ENCODE measurements around the gene UBE2N.
A peak's percentile ranks its signal among the peaks of the same experiment; 100 is the strongest.
"Not testable (repeated sequence)": the region's sequence is repeated elsewhere in the genome, so short reads cannot be mapped to it uniquely, and the experiment has no call there.

UBE2N gene

DNA sequence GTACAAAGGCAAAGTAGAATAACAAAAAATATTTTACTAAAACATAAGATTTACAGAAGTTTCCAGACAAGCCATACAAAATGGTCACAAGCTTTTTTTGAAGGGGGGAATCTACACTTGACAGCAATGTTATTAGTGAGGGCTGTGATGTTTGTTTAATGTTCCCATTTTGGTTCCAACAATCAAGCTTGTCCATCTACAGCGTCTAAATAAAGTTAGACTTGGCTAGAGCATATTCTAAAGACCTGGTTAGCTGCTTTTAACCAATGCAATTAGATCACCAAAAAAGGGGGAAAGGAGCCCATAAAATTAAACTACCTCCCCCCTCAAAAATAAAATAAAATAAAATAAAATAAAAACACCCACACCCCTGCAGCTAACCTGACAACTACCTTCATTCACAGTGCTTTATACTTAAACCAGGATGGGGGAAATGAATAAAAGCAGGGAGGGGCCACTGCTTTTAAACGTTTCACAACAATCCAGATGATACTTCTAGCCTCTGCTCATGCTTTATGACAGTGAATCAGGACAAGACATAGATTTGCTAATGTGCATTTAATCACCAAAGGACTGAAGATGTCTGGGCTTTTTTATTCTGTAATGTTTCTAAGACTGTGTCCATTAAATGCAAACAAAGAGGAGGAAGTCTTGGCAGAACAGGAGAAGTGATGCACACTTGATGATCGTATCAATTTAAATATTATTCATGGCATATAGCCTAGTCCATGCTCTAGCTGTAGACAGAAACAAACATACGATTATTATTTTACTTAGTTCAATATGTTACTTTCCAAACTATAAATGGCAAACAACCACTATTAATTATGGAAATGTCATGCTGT, 32.2 kb downstream of the UBE2N start:
- not testable (repeated sequence) for DNase-seq

DNA sequence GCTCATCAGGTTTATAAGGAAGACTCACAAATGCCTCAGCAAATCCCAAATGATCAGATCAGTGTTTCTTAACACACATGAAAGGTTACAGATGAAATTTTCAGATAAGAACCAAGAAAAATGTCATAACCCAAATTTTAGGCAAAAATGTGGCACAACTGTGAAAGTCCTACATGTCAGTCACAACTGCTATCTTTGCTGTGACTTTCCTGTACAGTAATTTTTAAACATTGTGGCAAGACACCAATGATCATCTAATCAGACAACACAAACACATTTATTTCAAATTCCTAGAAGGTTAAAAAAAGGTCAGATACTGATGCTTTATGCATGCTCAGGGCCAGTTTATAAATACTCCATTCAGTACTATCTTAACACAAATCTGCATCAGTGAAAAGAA, 32.9 kb downstream of the UBE2N start:
- no peak for DNase-seq

DNA sequence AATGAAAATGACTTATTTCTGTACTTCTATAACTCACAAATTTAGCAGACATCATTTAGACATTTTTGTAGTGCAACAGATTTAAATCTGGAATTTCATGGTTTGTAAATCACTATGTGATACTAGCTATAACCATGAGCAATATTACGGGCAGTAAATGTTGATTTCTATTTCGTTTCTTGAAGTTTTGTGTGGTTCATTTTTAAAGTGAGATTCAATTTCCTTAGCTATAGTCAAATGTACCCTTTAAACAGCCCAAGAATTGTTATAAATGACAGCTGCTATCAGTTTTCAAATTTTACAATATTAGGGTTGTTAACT, 33.8 kb downstream of the UBE2N start:
- DNase-seq, result no peak

DNA sequence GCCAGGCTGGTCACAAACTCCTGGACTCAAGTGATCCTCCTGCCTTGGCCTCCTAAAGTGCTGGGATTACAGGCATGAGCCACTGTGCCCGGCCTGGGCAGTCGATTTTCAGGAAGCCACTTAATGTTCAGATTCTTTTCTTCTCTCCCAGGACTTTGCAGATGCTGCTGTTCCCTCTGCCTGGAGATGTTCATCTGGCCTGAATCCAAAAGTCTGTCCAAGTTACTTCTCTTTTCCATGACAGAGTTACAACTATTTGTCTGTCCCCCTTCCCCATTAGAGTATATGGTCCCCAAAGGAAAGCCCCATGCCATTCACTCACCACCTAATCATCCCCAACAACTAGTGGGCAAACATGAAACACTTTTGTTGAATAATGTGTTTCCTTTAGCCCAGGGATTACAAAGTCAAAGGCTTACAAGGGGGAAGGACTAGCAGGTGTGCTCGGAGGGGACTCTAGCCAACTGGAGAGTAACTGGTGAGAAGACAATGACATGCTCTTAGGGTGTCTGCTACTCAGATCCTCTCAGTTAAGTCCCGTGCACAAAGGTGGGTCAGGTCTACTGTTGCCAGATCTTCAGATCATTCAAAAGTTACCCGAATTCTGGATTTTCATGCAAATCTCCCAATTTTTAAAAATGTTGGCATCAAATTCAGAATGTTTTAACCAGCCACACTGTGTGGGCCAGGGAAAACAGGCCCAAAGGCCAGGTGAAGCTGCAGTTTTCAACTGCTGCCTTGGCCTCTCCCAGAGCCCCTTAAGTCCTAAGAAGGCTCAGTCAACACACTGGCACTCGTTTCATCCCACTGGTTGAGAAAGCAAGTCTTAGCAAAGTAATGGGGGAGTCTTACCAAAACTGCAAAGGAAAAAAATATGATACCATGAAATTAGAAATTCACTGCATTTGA, 34.4 kb downstream of the UBE2N start:
- no peak for DNase-seq

DNA sequence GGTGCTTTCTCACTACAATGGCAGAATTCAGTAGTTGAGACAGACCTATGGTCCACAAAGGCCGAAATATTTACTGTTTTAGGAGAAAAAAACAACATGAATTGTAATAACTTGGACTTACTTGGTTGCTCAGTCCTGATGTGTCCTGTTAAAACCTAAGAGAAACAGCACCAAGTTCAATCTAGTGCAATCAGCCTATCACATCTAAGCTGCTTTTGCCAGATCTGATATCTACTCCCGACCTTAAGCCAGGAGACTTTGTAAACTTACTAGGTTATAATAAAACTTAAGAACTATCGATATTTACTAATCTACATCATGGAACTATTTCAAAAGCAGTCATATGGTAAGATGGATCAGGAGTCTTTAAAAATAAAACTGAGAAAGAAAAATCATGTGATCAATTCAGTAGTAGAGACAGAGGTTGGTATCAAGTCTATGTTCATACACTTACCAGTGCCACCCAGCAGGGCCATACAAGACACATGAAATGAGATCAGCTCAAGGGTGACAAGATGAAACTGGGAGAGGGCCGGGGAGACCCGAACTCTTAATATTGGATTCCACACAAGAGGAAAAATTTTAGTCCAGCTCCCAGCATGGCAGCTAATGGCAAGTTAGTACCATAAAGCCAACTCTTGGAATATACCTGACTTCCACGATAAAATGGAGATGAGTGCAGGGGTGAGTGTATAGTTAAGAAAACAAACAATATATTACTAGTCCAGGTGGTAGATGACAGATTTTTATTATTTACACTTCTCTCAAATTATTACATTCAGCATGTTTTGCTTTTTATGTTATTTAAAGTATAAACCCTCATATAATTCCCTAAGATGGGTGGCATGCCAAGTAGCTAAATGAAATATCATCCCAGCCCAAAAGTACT, 36.5 kb downstream of the UBE2N start:
- no peak for DNase-seq

DNA sequence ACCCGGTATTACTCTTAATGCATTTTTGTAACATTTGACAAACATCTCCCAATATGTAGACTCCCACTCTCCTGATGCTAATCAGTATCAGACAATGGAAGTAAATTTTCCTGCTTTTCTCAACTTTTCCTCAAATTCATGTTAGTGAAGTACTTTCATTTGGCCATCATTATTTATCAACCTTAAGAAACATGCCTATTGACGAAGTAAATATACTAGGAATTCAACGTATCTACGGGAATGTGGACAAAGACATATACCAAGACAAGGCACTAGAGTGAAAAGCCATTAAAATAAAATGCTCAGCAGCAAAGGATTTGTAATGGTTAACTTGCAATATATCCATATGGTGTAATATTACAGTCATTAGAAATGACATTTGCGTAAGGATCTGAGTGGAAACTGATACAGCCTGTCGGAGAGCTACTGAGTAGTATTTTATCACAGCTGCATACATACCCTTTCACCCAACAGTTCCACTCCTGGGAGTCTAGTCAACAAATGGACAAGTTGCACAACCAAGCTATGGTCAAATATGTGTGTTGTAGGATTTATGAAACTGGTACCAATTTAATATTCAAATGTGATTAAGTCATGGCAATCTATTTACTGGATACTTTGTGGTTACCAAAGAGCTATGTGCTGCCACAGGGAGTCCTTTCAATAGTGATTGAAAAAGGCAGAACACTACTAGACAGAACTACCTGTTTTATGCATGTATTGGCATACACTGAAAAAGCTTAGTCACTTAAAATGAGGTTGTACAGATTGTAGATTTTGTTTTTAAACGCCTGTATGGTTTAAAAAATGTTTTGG, 37.6 kb downstream of the UBE2N start:
- no peak for DNase-seq

DNA sequence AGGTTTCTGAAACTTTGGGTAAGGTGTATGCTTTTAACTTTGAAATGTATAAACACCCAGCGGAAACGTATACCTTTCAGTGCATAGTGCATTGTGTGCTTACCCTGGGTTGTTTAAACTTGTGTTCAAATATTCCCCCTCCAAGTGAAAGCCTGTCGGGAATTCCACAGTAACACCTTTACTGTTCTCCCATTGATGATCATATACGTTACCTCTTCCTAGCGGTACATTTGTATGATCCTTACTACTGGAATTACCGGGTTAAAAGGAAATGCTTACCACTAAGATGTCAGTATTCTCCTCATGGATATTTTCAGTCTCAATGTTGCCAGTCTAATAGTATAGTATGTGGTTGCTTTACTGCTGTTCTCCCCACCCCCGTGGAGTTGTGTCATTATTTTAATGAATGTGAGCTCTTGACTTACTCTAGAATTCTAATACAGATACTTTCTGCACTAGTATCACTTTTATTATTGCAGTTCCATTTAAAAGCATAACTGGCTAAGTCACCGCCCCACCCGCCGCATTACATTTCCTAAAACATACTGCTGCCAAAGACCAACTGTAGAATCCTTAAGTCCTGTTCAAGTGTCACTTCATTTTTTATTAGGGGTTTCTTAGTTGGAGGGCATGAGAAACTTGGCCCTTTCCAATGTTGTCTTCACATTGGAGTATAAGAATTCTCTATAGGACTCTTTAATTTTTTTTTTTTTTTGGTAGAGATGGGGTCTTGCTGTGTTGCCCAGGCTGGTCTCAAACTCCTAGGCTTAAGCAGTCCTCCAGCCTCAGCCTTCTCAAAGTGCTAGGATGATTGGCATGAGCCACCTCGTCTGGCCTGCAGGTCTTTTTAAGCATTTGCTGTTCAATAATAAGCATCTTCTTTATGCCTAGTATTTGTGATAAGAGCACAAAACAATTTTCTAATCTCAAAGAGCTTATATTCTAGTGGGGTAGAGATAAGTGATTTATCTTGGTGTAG, 39.1 kb downstream of the UBE2N start:
- DNase-seq, result no peak

DNA sequence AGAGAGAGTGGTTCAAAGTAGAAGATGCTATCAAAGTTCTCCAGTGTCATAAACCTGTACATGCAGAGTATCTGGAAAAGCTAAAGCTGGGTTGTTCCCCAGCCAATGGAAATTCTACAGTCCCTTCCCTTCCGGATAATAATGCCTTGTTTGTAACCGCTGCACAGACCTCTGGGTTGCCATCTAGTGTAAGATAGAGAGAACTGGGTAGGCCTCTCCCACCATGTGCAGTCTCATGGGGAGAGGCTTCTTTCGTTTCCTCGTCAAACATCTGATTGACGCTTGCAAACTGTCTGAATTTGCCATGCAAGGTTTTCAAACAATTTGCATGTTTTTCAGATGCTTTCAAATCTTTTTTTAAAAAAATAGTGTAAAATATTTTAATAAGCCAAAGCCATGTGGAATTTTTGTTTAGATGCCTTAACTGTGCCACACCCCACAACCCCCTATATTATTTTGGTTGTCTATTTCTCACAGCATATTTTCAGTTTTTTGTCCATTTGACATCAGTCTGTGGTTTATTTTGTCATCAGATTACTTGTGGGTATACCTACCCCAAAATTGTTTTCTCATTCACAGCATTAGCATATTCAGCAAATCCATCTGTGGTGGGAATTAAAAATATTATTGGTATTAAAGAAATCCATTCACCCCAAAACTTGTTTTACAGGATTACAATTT, 42.4 kb downstream of the UBE2N start:
- DNase-seq, result not testable (repeated sequence)

DNA sequence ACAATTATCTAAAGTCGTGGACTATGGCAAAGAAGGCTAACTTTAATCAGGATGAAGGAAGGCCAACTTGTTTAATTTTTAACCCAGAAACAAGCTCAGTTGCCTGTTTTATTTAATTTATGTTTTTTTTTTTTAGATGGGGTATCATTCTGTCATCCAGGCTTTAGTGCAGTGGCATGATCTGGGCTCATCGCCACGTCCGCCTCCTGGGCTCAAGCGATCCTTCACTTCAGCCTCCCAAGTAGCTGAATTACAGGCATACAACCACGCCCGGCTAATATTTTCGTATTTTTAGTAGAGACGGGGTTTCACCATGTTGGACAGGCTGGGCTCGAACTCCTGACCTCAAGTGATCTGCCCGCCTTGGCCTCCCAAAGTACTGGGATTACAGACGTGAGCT, 44.3 kb downstream of the UBE2N start:
- DNase-seq, result no peak

DNA sequence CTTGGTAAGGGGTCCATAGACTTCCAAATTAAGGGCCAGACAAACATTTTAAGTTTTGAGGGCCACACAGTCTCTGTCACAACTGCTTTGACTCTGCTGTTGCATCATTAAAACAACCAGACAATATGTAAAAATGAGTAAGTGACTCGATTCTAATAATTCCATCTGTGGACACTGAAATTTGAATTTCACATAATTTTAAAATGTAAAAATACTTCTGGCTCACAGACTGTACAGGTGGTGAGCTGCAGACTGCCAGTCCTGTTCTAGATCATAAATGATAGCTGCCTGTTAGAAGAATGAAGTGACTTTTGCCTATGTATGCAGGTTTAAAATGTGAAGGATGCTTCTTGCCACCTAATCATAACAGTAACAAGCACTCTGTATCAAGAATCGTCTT, 48.3 kb downstream of the UBE2N start:
- DNase-seq, result no peak

DNA sequence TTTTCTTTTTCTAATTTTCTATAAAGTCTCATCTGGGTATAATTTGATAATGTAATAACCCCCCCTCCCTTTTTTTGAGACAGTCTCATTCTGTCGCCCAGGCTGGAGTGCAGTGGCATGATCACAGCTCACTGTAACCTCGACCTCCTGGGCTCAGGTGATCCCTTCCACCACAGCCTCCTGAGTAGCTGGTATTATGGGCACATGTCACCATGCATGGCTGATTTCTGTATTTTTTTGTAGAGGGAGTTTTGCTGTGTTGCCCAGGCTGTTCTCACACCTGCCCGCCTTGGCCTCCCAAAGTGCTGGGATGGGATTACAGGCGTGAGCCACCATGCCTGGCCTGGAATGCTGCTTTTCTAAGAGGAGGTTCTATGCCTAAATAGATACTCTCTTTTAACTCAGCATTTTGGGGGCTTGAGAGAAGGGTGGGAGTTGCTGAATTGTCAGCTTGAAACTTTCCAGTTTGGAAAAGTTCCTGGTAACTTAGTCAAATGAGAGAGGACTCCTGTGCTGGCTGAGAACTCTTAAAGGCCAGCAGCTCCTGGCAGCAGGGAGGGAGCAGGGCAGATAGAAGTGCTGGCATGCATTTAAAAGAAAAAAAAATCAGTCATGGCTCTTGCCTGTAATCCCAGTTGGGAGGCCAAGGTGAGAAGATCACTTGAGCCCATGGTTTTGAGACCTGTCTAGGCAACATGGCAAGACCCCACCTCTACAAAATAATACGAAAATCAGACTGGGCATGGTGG, 51.0 kb downstream of the UBE2N start:
- DNase-seq, result no peak

DNA sequence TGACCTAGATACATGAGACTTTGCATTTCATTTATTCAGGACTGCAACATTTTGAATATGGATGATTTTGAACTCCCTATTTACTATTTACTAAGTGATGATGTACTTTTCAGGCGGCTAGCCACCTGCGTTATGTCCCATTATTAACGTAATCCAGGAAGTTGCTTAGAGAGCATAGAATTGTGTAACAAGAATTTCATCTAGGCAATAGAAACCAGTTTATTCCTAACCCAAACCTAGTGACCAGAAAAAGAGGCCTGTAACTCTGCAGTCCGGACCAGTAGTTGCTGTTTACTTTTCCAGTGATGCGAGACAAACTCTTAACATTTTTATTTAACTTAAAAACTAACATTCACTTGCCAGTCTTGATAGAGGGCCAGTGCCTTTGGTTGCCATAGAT, 51.7 kb downstream of the UBE2N start:
- no peak for DNase-seq

DNA sequence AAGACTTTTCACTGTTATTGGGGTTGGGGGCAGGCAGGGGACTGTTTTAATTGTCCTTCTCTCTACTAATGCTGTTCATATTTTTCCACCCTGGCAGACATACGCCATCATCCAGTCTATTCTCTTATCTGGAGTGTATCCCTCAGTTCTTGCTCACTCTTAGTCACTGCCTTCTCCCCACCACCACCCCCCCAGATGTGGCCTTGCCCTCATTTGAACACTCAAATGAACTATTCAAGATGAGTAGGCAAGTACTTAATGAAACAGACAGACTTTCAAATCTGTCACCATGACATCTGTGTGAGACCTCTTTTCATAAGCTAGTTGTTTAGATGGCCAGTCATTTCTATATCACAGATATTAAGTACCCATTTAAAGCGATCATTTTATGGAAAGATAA, 54.0 kb downstream of the UBE2N start:
- no peak for DNase-seq

DNA sequence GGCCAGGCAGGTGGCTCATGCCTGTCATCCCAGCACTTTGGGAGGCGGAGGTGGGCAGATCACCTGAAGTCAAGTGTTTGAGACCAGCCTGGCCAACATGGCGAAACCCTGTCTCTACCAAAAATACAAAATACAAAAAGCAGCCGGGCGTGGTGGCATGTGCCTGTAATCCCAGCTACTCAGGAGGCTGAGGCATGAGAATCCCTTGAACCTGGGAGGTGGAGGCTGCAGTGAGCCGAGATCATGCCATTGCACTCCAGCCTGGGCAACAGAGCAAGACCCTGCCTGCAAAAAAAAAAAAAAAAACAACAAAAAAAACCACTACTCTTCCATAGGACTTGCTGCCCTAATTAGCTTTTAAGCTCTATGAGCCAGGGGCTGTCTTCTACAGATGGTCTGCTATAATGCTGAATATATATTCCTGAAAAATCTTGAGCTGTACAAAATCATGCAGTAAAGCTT, 59.7 kb downstream of the UBE2N start:
- not testable (repeated sequence) for DNase-seq

DNA sequence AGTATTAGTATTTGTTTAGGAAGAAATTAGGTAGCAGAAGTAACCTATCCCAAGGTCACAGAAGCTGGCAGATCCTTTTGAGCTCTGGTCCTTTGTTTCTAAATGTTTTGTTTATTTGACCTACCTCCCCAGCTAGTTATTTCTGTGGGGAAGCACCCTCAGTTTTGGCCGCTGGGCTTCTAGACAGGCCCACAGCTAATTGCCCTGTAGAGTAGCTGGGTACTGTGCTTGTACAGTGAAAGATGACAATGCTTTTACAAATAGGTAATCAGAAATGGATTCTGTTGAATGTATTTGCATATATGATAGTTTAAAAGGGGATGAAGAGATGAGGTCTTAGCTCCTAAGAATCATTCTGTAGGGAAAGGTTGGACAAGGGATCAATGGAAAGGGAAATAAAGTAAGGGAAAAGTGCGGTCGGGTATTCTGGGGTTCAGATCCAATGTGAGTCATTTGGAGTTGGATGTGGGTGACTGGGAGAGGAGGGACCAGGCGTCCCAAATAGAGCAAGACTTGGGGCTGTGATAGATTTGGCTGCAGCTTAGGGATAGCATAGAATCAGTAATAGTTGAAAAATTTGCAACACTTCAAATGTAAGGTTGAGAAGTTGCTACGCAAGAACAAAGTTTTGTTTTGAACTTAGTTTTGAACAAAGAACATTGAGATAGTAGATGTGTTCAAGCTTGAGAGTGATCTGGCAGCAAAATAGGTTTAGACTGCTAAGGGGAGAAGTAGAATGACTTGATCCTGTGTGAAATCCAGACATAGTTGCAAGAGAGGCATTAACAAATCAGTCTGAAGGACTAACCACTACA, 60.4 kb downstream of the UBE2N start:
- DNase-seq, result no peak

DNA sequence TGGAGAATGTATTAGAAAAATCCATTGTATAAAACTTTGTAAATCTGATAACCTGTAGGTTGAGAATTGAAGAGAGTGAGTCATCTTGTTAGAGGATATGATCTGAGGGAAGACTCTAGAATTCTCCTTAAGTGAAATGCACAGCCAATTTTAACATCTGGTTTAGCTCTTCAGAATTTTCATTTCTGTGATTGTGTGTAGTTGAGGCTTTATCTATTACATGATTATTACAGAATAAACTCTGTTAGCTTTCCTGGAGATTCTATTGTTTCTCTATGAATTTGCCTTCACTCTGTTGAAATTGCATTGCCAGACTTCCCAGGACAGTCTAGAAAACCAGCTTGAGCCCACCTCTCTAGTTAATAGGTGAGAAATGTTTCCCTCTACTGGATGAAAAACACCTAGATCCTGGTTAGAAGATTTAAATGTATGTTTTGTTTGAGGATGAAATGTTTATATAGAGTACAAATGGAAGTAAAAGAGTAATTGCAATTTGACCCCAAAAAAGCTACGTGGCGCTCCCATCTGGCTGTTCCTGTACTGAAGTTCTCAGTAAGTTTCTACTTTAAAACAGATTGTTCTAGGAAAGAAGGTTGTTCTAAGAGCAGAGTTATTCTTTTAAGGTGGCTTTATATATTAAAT, 61.1 kb downstream of the UBE2N start:
- peak; percentile 66 for DNase-seq

DNA sequence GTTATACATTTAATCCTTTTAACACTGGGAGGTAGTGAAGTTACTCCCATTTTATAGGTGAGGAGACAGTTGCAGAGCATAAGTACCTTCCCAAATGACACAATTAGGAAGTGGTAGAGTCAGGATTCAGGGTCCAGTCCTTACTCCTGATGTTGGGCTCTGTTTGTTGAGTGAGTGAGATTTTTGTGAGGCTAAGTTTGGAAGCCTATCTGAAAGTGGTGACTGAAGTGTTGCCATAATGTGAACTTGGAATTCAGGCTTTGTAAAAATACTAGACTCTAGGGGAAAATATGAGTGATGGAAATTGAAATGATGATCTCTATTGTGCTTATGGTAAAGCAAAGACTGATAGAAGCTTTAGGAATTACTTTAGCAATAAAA, 61.8 kb downstream of the UBE2N start:
- DNase-seq, result no peak

DNA sequence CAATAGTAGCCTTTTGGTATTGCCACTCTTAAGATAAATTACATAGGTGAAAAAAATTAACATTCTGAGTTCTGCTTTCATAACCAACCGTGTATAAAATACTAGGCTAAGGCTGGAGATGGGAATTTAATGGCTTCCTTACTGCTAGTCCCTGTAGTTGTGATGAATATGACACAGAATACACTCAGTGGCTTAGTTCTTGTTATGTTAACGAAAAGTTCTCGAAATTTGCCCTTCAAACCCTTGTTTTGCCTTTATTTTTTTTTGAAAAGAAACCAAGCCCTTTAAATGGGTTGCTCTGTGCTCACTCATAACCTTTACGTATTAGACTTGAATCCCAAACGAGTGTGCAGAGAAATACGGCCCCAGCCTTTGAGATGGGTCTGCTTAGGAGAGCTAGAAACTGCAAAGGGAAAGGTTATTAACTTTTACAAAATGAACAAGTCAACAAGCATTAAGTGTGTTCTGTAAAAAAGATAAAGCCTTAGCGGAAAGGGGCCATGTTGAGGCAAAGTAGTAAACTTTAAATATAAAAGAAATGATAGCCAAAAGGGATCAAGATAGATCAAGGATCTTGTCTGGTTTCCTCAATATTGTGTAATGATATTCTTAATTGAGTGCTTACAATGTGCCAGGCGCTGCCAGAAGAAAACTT, 62.3 kb downstream of the UBE2N start:
- peak; percentile 41 for DNase-seq

All from NCI-H1105 treated with DMSO at 0.1 percent for 48 hours (cell line).